ENCODE data around the gene OR5K4.

DNA sequence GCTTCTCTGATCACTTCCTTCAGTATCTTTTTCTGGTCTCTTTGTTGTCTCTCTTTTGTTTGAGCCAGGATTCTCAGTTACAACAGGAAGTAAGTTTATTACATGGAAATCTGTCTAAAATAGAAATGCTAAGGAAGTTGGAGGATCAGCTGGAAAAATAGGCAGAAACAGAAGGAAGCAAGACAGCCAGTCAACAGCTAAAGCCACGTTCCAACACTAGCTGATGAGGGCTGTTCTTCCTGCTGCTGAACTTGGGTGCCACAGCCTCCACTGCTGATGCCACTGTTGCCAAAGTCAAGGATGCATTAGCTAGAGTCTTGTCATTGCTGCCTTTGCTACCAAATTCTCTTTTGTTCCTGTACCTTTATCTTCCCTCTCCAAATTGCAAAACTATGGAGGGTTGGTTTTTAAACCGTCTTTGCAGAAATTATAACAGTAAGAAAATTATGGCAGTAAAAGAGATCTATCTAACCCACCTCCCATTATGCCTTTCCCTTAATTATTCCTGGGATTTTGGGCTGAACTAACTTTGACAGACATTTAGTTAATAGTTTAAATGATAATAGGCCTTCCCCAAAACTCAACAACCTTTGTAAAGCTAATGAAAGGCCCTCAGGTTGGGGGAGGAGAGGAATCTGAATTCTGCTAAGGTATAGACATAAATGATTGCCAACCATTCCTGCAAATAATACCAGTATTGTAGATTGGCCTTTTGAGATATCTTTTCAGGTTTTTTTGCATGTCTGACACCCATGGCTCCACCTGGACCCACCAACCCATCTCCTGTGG, 27.4 kb upstream of the OR5K4 start:
- TF ChIP-seq ZNF274 (IDR thresholded peaks at IDR 0.05; ENCODE audit: borderline replicate concordance, extremely low read depth, low read length) (no peak), SAP30 (IDR thresholded peaks at IDR 0.05; ENCODE audit: insufficient read depth, insufficient replicate concordance, low read length) (no peak), NRF1 (IDR thresholded peaks at IDR 0.05; ENCODE audit: low read depth, low read length) (no peak), CEBPB (IDR thresholded peaks at IDR 0.05; ENCODE audit: low read depth, low read length) (no peak), GTF2F1 (IDR thresholded peaks at IDR 0.05; ENCODE audit: borderline replicate concordance, low read depth, low read length) (no peak), RAD21 (IDR thresholded peaks at IDR 0.05 in 1 of 2, conservative IDR thresholded peaks at IDR 0.05 in 1 of 2; ENCODE audit: low read depth in 2 of 2, low read length in 2 of 2) (no peak), JUND (IDR thresholded peaks at IDR 0.05; ENCODE audit: low read length) (no peak), EP300 (IDR thresholded peaks at IDR 0.05; ENCODE audit: borderline replicate concordance in 1 of 2, low read depth in 2 of 2, low read length in 2 of 2) (no peak), SIN3A (conservative IDR thresholded peaks at IDR 0.05 in 1 of 2, IDR thresholded peaks at IDR 0.05 in 1 of 2; ENCODE audit: low read depth in 1 of 2, low read length in 2 of 2) (no peak), RFX5 (IDR thresholded peaks at IDR 0.05; ENCODE audit: borderline replicate concordance, low read depth, low read length) (no peak)
- TF ChIP-seq, protein P1, sequence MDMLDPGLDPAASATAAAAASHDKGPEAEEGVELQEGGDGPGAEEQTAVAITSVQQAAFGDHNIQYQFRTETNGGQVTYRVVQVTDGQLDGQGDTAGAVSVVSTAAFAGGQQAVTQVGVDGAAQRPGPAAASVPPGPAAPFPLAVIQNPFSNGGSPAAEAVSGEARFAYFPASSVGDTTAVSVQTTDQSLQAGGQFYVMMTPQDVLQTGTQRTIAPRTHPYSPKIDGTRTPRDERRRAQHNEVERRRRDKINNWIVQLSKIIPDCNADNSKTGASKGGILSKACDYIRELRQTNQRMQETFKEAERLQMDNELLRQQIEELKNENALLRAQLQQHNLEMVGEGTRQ (IDR thresholded peaks at IDR 0.05; ENCODE audit: low read length): no peak
- TF ChIP-seq, protein P2, sequence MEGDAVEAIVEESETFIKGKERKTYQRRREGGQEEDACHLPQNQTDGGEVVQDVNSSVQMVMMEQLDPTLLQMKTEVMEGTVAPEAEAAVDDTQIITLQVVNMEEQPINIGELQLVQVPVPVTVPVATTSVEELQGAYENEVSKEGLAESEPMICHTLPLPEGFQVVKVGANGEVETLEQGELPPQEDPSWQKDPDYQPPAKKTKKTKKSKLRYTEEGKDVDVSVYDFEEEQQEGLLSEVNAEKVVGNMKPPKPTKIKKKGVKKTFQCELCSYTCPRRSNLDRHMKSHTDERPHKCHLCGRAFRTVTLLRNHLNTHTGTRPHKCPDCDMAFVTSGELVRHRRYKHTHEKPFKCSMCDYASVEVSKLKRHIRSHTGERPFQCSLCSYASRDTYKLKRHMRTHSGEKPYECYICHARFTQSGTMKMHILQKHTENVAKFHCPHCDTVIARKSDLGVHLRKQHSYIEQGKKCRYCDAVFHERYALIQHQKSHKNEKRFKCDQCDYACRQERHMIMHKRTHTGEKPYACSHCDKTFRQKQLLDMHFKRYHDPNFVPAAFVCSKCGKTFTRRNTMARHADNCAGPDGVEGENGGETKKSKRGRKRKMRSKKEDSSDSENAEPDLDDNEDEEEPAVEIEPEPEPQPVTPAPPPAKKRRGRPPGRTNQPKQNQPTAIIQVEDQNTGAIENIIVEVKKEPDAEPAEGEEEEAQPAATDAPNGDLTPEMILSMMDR (IDR thresholded peaks at IDR 0.05; ENCODE audit: control extremely low read depth in 1 of 3, insufficient read depth in 1 of 3, low read depth in 1 of 3, low read length in 3 of 3): no peak
- TF ChIP-seq, protein P3, sequence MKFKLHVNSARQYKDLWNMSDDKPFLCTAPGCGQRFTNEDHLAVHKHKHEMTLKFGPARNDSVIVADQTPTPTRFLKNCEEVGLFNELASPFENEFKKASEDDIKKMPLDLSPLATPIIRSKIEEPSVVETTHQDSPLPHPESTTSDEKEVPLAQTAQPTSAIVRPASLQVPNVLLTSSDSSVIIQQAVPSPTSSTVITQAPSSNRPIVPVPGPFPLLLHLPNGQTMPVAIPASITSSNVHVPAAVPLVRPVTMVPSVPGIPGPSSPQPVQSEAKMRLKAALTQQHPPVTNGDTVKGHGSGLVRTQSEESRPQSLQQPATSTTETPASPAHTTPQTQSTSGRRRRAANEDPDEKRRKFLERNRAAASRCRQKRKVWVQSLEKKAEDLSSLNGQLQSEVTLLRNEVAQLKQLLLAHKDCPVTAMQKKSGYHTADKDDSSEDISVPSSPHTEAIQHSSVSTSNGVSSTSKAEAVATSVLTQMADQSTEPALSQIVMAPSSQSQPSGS (IDR thresholded peaks at IDR 0.05; ENCODE audit: low read length): no peak

Data from H1 (cell line).